Astrocyte (in vitro differentiated cells and primary cell): Measurements from ENCODE around the gene PDE3A. TPM values are rescaled to one million over a fixed set of nuclear protein-coding genes. Genes with fewer than 3 reads are reported as not detected.

Source experiments
- DNase-seq: peaks from one replicate; pipeline ENCODE4 v3.0.0-alpha.2; 2010; ENCODE audit warnings: low read depth
- FAIRE-seq: peaks from 2 replicates; lab custom pipeline; 2011; peaks lifted over from hg19 to GRCh38; lab: Jason Lieb, UNC
- H2AFZ ChIP-seq: 2 replicates; pipeline ENCODE4 v1.6.0; 2012; ENCODE audit warnings: low read depth, low read length, inconsistent platforms
- H3K27ac ChIP-seq: 2 replicates; pipeline ENCODE4 v1.5.1; 2011; ENCODE audit warnings: low read depth, low read length, inconsistent platforms
- H3K27me3 ChIP-seq: 2 replicates; pipeline ENCODE4 v1.6.0; 2011; ENCODE audit warnings: low read length, inconsistent platforms; ENCODE audit not compliant: insufficient read depth
- H3K36me3 ChIP-seq: 2 replicates; pipeline ENCODE4 v1.5.1; 2011; ENCODE audit warnings: low read length, inconsistent platforms; ENCODE audit not compliant: insufficient read depth
- H3K4me1 ChIP-seq: 2 replicates; pipeline ENCODE4 v1.5.1; 2011; ENCODE audit warnings: low read length, inconsistent platforms; ENCODE audit not compliant: insufficient read depth
- H3K4me2 ChIP-seq: 2 replicates; pipeline ENCODE4 v1.6.0; 2012; ENCODE audit warnings: low read length, inconsistent platforms
- H3K4me3 ChIP-seq: 2 replicates; pipeline ENCODE4 v1.5.1; 2011; ENCODE audit warnings: low read depth, mild to moderate bottlenecking, low read length, inconsistent platforms; ENCODE audit not compliant: insufficient read depth
- H3K79me2 ChIP-seq: 2 replicates; pipeline ENCODE4 v1.6.0; 2012; ENCODE audit warnings: mild to moderate bottlenecking, low read length, inconsistent platforms; ENCODE audit not compliant: insufficient read depth
- H3K9ac ChIP-seq: 2 replicates; pipeline ENCODE4 v1.6.0; 2012; ENCODE audit warnings: mild to moderate bottlenecking, low read length, inconsistent platforms
- H3K9me3 ChIP-seq: 2 replicates; pipeline ENCODE4 v1.5.1; 2012; ENCODE audit warnings: low read depth, mild to moderate bottlenecking, low read length, inconsistent platforms; ENCODE audit not compliant: insufficient read depth
- H4K20me1 ChIP-seq: 2 replicates; pipeline ENCODE4 v1.6.0; 2012; ENCODE audit warnings: low read length, inconsistent platforms; ENCODE audit not compliant: insufficient read depth
- H3K27ac Mint-ChIP-seq: one replicate; pipeline ENCODE4 v1.8.0; 2021; ENCODE audit warnings: mild to moderate bottlenecking, mixed read lengths; ENCODE audit not compliant: unreplicated experiment
- H3K27me3 Mint-ChIP-seq: one replicate; pipeline ENCODE4 v1.8.0; 2021; ENCODE audit warnings: low read depth, mixed read lengths; ENCODE audit not compliant: unreplicated experiment
- H3K36me3 Mint-ChIP-seq: one replicate; pipeline ENCODE4 v1.8.0; 2021; ENCODE audit warnings: low read depth, mixed read lengths; ENCODE audit not compliant: unreplicated experiment
- H3K4me1 Mint-ChIP-seq: one replicate; pipeline ENCODE4 v1.8.0; 2021; ENCODE audit warnings: low read depth, mixed read lengths; ENCODE audit not compliant: unreplicated experiment
- H3K4me3 Mint-ChIP-seq: one replicate; pipeline ENCODE4 v1.8.0; 2021; ENCODE audit warnings: mild to moderate bottlenecking, moderate library complexity, mixed read lengths; ENCODE audit not compliant: unreplicated experiment
- H3K9me3 Mint-ChIP-seq: one replicate; pipeline ENCODE4 v1.8.0; 2021; ENCODE audit warnings: mild to moderate bottlenecking, mixed read lengths; ENCODE audit not compliant: unreplicated experiment
- EZH2 ChIP-seq: IDR thresholded peaks from 2 replicates; pipeline ENCODE4 v1.6.1; 2012; ENCODE audit warnings: mild to moderate bottlenecking, low read length, inconsistent platforms; ENCODE audit not compliant: insufficient read depth
- total RNA-seq: library from RNA; stranded (reverse); gene quantifications from 2 replicates; pipeline ENCODE4 v1.2.1, GENCODE V29; 2021
- TF ChIP-seq, protein P1 (sequence below): IDR thresholded peaks from 2 replicates; pipeline ENCODE4 v1.5.1; 2011; ENCODE audit warnings: low read depth, mild to moderate bottlenecking, inconsistent platforms, low read length, moderate library complexity; ENCODE audit not compliant: insufficient read depth

Gene PDE3A
- total RNA-seq, 1 donor from 2014 or later, result 1.7 TPM

DNA sequence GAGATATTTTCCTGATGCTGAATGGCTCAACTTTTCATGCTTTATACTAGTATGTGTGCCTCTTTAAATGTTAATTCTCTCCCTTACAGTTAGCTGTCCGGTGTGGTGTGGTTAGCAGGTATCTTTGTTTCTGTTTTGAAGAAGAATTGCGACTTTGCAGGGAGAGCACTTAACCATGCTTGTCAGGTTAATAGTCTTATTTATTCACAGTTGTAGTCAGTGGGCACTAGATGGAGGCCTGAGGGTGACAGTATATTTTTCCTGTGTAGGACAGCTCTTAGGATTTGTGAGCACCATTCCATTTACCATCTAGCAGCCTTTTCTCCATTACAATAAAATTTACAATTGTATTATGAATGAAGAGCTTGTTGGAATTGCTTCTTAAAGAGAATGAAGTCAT is 34.9 kb downstream of the PDE3A start:
- Mint-ChIP-seq H3K9me3 (peaks cover 3% of the 10 kb centered on the region), H3K4me1 (no peaks in the 10 kb centered on the region), H3K27me3 (no peaks in the 10 kb centered on the region), H3K27ac (no peak overlapping the region), H3K36me3 (no peaks in the 10 kb centered on the region), H3K4me3 (no peak overlapping the region)
- no peak for DNase-seq
- no peaks in the 10 kb centered on the region for H3K4me1 ChIP-seq
- H3K4me2 ChIP-seq, result no peak overlapping the region
- TF ChIP-seq EZH2, result no peak
- TF ChIP-seq, protein P1, sequence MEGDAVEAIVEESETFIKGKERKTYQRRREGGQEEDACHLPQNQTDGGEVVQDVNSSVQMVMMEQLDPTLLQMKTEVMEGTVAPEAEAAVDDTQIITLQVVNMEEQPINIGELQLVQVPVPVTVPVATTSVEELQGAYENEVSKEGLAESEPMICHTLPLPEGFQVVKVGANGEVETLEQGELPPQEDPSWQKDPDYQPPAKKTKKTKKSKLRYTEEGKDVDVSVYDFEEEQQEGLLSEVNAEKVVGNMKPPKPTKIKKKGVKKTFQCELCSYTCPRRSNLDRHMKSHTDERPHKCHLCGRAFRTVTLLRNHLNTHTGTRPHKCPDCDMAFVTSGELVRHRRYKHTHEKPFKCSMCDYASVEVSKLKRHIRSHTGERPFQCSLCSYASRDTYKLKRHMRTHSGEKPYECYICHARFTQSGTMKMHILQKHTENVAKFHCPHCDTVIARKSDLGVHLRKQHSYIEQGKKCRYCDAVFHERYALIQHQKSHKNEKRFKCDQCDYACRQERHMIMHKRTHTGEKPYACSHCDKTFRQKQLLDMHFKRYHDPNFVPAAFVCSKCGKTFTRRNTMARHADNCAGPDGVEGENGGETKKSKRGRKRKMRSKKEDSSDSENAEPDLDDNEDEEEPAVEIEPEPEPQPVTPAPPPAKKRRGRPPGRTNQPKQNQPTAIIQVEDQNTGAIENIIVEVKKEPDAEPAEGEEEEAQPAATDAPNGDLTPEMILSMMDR, result no peak
- no peak overlapping the region for H3K9ac ChIP-seq
- H3K9me3 ChIP-seq, result no peaks in the 10 kb centered on the region
- no peaks in the 10 kb centered on the region for H3K79me2 ChIP-seq
- H3K4me3 ChIP-seq, result no peak overlapping the region
- no peaks in the 10 kb centered on the region for H3K27me3 ChIP-seq
- H3K36me3 ChIP-seq, result no peaks in the 10 kb centered on the region
- no peak overlapping the region for H3K27ac ChIP-seq
- H2AFZ ChIP-seq, result no peak overlapping the region
- H4K20me1 ChIP-seq, result no peaks in the 10 kb centered on the region
- no peak for FAIRE-seq

DNA sequence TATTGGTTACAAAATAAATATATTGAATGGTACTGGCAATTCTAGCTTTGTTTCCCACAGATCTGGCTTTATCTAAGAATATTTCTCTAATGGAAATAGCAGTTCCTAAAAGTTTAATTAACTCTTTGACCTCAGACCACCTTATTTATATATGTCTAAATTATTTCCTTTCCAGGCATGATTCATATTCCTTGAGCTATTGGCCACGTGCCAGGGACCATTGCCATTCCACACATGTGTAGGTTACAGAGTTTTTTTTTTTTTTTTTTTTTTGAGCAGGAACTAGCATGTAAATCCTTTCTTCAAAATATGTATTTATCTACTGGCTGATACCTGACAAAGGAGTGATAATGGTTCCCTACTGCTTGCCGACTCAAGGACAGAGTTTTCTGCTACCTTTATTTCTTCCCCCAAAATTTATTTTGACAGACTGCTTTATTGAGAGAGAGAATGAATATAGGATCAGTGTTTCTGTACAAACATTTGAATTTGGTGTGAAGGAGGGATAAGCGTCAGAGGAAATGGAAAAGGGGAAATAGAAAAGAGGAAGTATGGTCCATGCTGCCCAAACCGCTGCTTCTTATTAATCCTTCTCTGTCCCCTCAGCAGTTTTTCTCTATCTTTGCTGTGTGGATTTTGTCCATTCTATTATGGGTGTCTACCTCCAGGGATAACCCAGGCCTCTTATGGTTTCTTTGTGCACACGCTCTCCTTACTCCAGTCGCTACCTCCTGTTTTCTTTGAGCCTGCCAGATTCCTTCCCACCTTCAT is 36.4 kb downstream of the PDE3A start:
- Histone ChIP-seq H3K79me2 (no peaks in the 10 kb centered on the region), H3K27ac (no peak overlapping the region), H2AFZ (no peak overlapping the region), H3K4me2 (no peak overlapping the region), H4K20me1 (no peaks in the 10 kb centered on the region), H3K9me3 (no peaks in the 10 kb centered on the region), H3K36me3 (no peaks in the 10 kb centered on the region), H3K4me1 (no peaks in the 10 kb centered on the region), H3K9ac (no peak overlapping the region), H3K27me3 (no peaks in the 10 kb centered on the region), H3K4me3 (no peak overlapping the region)
- Mint-ChIP-seq H3K4me1 (peaks cover 2% of the 10 kb centered on the region), H3K27me3 (no peaks in the 10 kb centered on the region), H3K9me3 (peaks cover 3% of the 10 kb centered on the region), H3K36me3 (no peaks in the 10 kb centered on the region), H3K4me3 (no peak overlapping the region), H3K27ac (no peak overlapping the region)
- no peak for DNase-seq
- no peak for FAIRE-seq
- TF ChIP-seq EZH2, result no peak
- TF ChIP-seq, protein P1, result no peak
